HL-60 (cell line): ENCODE measurements around the gene FOXJ3.

Experiments
- GABPA ChIP-seq: IDR thresholded peaks from 2 replicates; pipeline ENCODE4 v1.6.1; 2012; ENCODE audit warnings: low read depth
- SPI1 ChIP-seq: IDR thresholded peaks from 2 replicates; pipeline ENCODE4 v1.6.1; 2012; ENCODE audit warnings: low read depth, mild to moderate bottlenecking, borderline replicate concordance
- TF ChIP-seq, protein P1 (sequence below): IDR thresholded peaks from one replicate; pipeline ENCODE4 v1.5.1; 2011; ENCODE audit warnings: low read length, control low read depth, inconsistent platforms; ENCODE audit not compliant: insufficient read depth

DNA sequence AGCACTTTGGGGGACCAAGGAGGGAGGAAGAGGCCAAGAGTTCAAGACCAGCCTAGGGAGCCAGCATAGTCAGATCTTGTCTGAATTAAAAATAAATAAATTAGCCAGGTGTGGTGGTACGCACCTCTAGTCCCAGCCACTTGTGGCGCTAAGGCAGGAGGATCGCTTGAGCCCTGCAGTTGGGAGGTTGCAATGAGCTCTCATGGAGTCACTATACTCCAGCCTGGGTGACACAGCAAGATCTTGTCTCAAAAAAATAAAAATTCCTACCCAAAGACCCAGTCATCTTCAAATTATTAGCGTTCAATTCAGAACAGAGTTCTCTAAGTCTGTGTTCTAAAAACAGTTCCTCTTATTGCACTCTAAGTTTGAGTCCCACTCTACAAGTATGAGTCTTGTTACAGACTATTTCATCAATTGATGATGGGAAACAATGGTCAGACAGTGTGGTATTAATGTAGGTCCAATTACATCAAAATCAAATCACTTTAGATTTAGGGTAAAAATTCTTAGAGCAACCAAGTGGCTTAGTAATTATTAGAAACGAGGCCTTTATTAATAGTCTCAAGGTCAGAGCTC, 6.9 kb downstream of the FOXJ3 start:
- TF ChIP-seq, protein P1, sequence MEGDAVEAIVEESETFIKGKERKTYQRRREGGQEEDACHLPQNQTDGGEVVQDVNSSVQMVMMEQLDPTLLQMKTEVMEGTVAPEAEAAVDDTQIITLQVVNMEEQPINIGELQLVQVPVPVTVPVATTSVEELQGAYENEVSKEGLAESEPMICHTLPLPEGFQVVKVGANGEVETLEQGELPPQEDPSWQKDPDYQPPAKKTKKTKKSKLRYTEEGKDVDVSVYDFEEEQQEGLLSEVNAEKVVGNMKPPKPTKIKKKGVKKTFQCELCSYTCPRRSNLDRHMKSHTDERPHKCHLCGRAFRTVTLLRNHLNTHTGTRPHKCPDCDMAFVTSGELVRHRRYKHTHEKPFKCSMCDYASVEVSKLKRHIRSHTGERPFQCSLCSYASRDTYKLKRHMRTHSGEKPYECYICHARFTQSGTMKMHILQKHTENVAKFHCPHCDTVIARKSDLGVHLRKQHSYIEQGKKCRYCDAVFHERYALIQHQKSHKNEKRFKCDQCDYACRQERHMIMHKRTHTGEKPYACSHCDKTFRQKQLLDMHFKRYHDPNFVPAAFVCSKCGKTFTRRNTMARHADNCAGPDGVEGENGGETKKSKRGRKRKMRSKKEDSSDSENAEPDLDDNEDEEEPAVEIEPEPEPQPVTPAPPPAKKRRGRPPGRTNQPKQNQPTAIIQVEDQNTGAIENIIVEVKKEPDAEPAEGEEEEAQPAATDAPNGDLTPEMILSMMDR: no peak
- TF ChIP-seq SPI1 (no peak), GABPA (no peak)
